Small intestine (tissue), 7 donors: ENCODE data around the gene TRIOBP. TPM values are rescaled to one million over a fixed set of nuclear protein-coding genes. Genes with fewer than 3 reads are reported as not detected.

Source experiments
- DNase-seq, 2 donors: peaks; one replicate each; pipeline versions ENCODE4 v3.0.0 to v3.0.0-alpha.2; 2013
- FAIRE-seq: peaks from 2 replicates; lab custom pipeline; 2012; peaks lifted over from hg19 to GRCh38; lab: Jason Lieb, UNC
- H3K27ac ChIP-seq, 3 donors: one replicate each; pipeline ENCODE4 v1.5.1; 2013; ENCODE audit warnings: low read length in 2 of 3, mild to moderate bottlenecking in 2 of 3, control low read depth in 1 of 3, inconsistent platforms in 1 of 3, low read depth in 1 of 3, moderate library complexity in 1 of 3
- H3K27me3 ChIP-seq, 3 donors: one replicate each; pipeline ENCODE4 v1.6.1; 2013; ENCODE audit warnings: low read length in 3 of 3, inconsistent platforms in 1 of 3; ENCODE audit not compliant: control insufficient read depth in 3 of 3, insufficient read depth in 3 of 3
- H3K36me3 ChIP-seq, 3 donors: one replicate each; pipeline ENCODE4 v1.6.1; 2013; ENCODE audit warnings: low read length in 3 of 3, inconsistent platforms in 1 of 3, low read depth in 1 of 3, mild to moderate bottlenecking in 1 of 3, moderate library complexity in 1 of 3; ENCODE audit not compliant: control insufficient read depth in 3 of 3, insufficient read depth in 2 of 3
- H3K4me1 ChIP-seq, 3 donors: one replicate each; pipeline ENCODE4 v1.6.1; 2013; ENCODE audit warnings: low read length in 2 of 3, inconsistent platforms in 1 of 3, low read depth in 1 of 3, mild to moderate bottlenecking in 1 of 3, moderate library complexity in 1 of 3; ENCODE audit not compliant: control insufficient read depth in 3 of 3, insufficient read depth in 2 of 3
- H3K4me3 ChIP-seq, 3 donors: one replicate each; pipeline ENCODE4 v1.5.1; 2013; ENCODE audit warnings: low read length in 3 of 3, control low read depth in 1 of 3, inconsistent platforms in 1 of 3, low read depth in 1 of 3, mild to moderate bottlenecking in 1 of 3, moderate library complexity in 1 of 3
- H3K9me3 ChIP-seq, 2 donors: one replicate each; pipeline ENCODE4 v1.6.1; 2013; ENCODE audit warnings: low read depth in 1 of 2, low read length in 1 of 2; ENCODE audit not compliant: control insufficient read depth in 2 of 2, insufficient read depth in 1 of 2
- WGBS, 3 donors: extraction: QIAGEN DNeasy Blood & Tissue Kit; methylation state at CpG; one replicate each; pipeline ENCODE4 v1.1.7; 2013; 5-methylcytosine and 5-hydroxymethylcytosine counted together
- polyA plus RNA-seq, 4 donors: library from polyadenylated mRNA; stranded (reverse) in 3 of 4; unstranded in 1 of 4; fragments of 200-250 nt in 3 of 4; fragments of 120-200 nt in 1 of 4; gene quantifications; one replicate each; pipeline versions ENCODE4 v1.2.1 to v1.2.3, GENCODE V29; 2013
- donor health status: healthy with polysubstance abuse.
- donor health status: control.
- donor health status: control.
- donor health status: Bipolar disorder and iron deficiency.
- donor health status: healthy.

TRIOBP gene
- polyA plus RNA-seq, 4 donors: 20.4 to 46.8 (median 35.2) TPM

GRCh38 chr22:37663521-37664140 lies 33.2 kb upstream of the TRIOBP start:
- Histone ChIP-seq H3K4me3 (no peak overlapping the region), H3K4me1 (peaks cover 2 to 17% (median 5%) of the 10 kb centered on the region in 3 donors), H3K9me3 (no peaks in the 10 kb centered on the region), H3K27me3 (no peaks in the 10 kb centered on the region), H3K27ac (peak overlapping the region in 1 of 3 donors; percentile 66), H3K36me3 (peaks cover 0 to 72% (median 6%) of the 10 kb centered on the region in 3 donors)
- WGBS, 3 donors: 66 to 76% (median 72%) methylated on average over 16 of the region's 16 CpGs
- DNase-seq (no peak), FAIRE-seq (no peak)

GRCh38 chr22:37664249-37665101 lies 32.4 kb upstream of the TRIOBP start:
- no peaks in the 10 kb centered on the region for H3K9me3 ChIP-seq
- H3K4me3 ChIP-seq: no peak overlapping the region
- DNase-seq: peak in 1 of 2 donors; percentile 42
- 57 to 75% (median 71%) methylated on average over 16 of the region's 16 CpGs for WGBS, 3 donors
- H3K36me3 ChIP-seq: peaks cover 0 to 74% (median 6%) of the 10 kb centered on the region in 3 donors
- peaks cover 2 to 17% (median 5%) of the 10 kb centered on the region in 3 donors for H3K4me1 ChIP-seq
- H3K27ac ChIP-seq: no peak overlapping the region
- H3K27me3 ChIP-seq: no peaks in the 10 kb centered on the region
- FAIRE-seq: no peak

GRCh38 chr22:37665487-37665886 lies 31.4 kb upstream of the TRIOBP start:
- Histone ChIP-seq H3K27ac (no peak overlapping the region), H3K4me3 (no peak overlapping the region), H3K36me3 (peaks cover 0 to 68% (median 6%) of the 10 kb centered on the region in 3 donors), H3K9me3 (no peaks in the 10 kb centered on the region), H3K27me3 (no peaks in the 10 kb centered on the region), H3K4me1 (peaks cover 2 to 8% (median 5%) of the 10 kb centered on the region in 3 donors)
- WGBS, 3 donors: 91 to 95% (median 95%) methylated on average over 24 of the region's 24 CpGs
- FAIRE-seq: no peak
- DNase-seq: no peak

GRCh38 chr22:37669586-37669985 lies 27.3 kb upstream of the TRIOBP start:
- WGBS, 3 donors: 65 to 72% (median 72%) methylated on average over 6 of the region's 6 CpGs
- H3K4me1 ChIP-seq: peaks cover 0 to 3% (median 0%) of the 10 kb centered on the region in 3 donors
- no peak for FAIRE-seq
- no peak overlapping the region for H3K4me3 ChIP-seq
- no peaks in the 10 kb centered on the region for H3K9me3 ChIP-seq
- H3K36me3 ChIP-seq: peaks cover 0 to 36% (median 5%) of the 10 kb centered on the region in 3 donors
- no peak overlapping the region for H3K27ac ChIP-seq
- no peaks in the 10 kb centered on the region for H3K27me3 ChIP-seq
- DNase-seq: no peak

- FAIRE-seq (no peak), DNase-seq (no peak)
- H3K4me1 ChIP-seq: peaks cover 0 to 16% (median 0%) of the 10 kb centered on the region in 3 donors
- WGBS, 3 donors: 29 to 60% (median 48%) methylated on average over 15 of the region's 15 CpGs
- peaks cover 0 to 8% (median 0%) of the 10 kb centered on the region in 3 donors for H3K36me3 ChIP-seq
- no peaks in the 10 kb centered on the region for H3K9me3 ChIP-seq
- H3K27me3 ChIP-seq: no peaks in the 10 kb centered on the region
- H3K27ac ChIP-seq: peak overlapping the region in 1 of 3 donors; percentile 26
- H3K4me3 ChIP-seq: no peak overlapping the region
Observed at GRCh38 chr22:37672206-37672919, 24.5 kb upstream of the TRIOBP start.

- WGBS, 3 donors: 40 to 52% (median 48%) methylated on average over 11 of the region's 11 CpGs
- peaks cover 0 to 18% (median 0%) of the 10 kb centered on the region in 3 donors for H3K4me1 ChIP-seq
- no peak for DNase-seq
- no peaks in the 10 kb centered on the region for H3K27me3 ChIP-seq
- H3K4me3 ChIP-seq: no peak overlapping the region
- H3K36me3 ChIP-seq: peaks cover 0 to 5% (median 0%) of the 10 kb centered on the region in 3 donors
- H3K27ac ChIP-seq: peak overlapping the region in 1 of 3 donors; percentile 26
- H3K9me3 ChIP-seq: no peaks in the 10 kb centered on the region
- FAIRE-seq: no peak
Observed at GRCh38 chr22:37672920-37673455, 23.9 kb upstream of the TRIOBP start.

GRCh38 chr22:37674248-37674647 lies 22.6 kb upstream of the TRIOBP start:
- Histone ChIP-seq H3K9me3 (no peaks in the 10 kb centered on the region), H3K36me3 (peaks cover 0 to 9% (median 0%) of the 10 kb centered on the region in 3 donors), H3K4me1 (peaks cover 0 to 18% (median 0%) of the 10 kb centered on the region in 3 donors), H3K27me3 (no peaks in the 10 kb centered on the region), H3K27ac (peak overlapping the region in 2 of 3 donors; percentile 50 to 88), H3K4me3 (no peak overlapping the region)
- WGBS, 3 donors: 75 to 81% (median 79%) methylated on average over 11 to 12 of the region's 12 CpGs
- no peak for DNase-seq
- no peak for FAIRE-seq
